Large intestine (tissue), 12 donors: ENCODE data around the gene SPHK2. TPM values are rescaled to one million over a fixed set of nuclear protein-coding genes. Genes with fewer than 3 reads are reported as not detected.
"Not testable (repeated sequence)": the region's sequence is repeated elsewhere in the genome, so short reads cannot be mapped to it uniquely, and the experiment has no call there.

Source experiments
- DNase-seq, 2 donors: peaks; one replicate each; pipeline versions ENCODE4 v3.0.0 to v3.0.0-alpha.2; 2013
- H3K27ac ChIP-seq: one replicate; pipeline ENCODE4 v1.5.1; 2013; ENCODE audit warnings: low read length
- H3K27me3 ChIP-seq: 2 replicates; pipeline ENCODE4 v1.6.1; 2013; ENCODE audit warnings: low read length; ENCODE audit not compliant: control insufficient read depth, insufficient read depth
- H3K36me3 ChIP-seq: 2 replicates; pipeline ENCODE4 v1.6.1; 2013; ENCODE audit warnings: low read length; ENCODE audit not compliant: control insufficient read depth, insufficient read depth
- H3K4me1 ChIP-seq: one replicate; pipeline ENCODE4 v1.6.1; 2013; ENCODE audit warnings: low read length; ENCODE audit not compliant: control insufficient read depth, insufficient read depth
- H3K4me3 ChIP-seq: one replicate; pipeline ENCODE4 v1.5.1; 2013; ENCODE audit warnings: low read length
- H3K9me3 ChIP-seq: one replicate; pipeline ENCODE4 v1.6.1; 2013; ENCODE audit warnings: mild to moderate bottlenecking, low read depth, low read length, moderate library complexity; ENCODE audit not compliant: control insufficient read depth
- WGBS: methylation state at CpG from one replicate; pipeline ENCODE4 v1.1.5; 2013; ENCODE audit warnings: low lambda C conversion rate; ENCODE audit not compliant: insufficient coverage; 5-methylcytosine and 5-hydroxymethylcytosine counted together
- long read RNA-seq, 11 donors: transcript quantifications; one replicate each; lab custom pipeline, GENCODE V29; 2026
- polyA plus RNA-seq: library from polyadenylated mRNA; unstranded; fragments of 120-200 nt; gene quantifications from one replicate; pipeline ENCODE4 v1.2.1, GENCODE V29; 2013

Gene SPHK2
- 20.1 TPM for polyA plus RNA-seq
- long read RNA-seq, donor 1, partial matches to known transcripts, result 0 of 1 reads
- long read RNA-seq, donor 1, other reads (novel, unspliced or antisense), result 0 of 1 reads
- long read RNA-seq, donor 2, transcript SPHK2-207 (1 exons, 1,786 nt), result major isoform, 5 of 26 reads
- long read RNA-seq, donor 2, partial matches to known transcripts, result 13 of 26 reads
- long read RNA-seq, donor 2, other reads (novel, unspliced or antisense), result 5 of 26 reads
- long read RNA-seq, donor 3, partial matches to known transcripts, result 15 of 20 reads
- long read RNA-seq, donor 3, other reads (novel, unspliced or antisense), result 0 of 20 reads
- long read RNA-seq, donor 4, partial matches to known transcripts, result 0 of 1 reads
- long read RNA-seq, donor 4, other reads (novel, unspliced or antisense), result 0 of 1 reads
- long read RNA-seq, donor 5, result 0 reads
- long read RNA-seq, donor 6, partial matches to known transcripts, result 0 of 2 reads
- long read RNA-seq, donor 6, other reads (novel, unspliced or antisense), result 0 of 2 reads
- long read RNA-seq, donor 7, partial matches to known transcripts, result 0 of 3 reads
- long read RNA-seq, donor 7, other reads (novel, unspliced or antisense), result 0 of 3 reads
- long read RNA-seq, donor 8, partial matches to known transcripts, result 0 of 13 reads
- long read RNA-seq, donor 8, other reads (novel, unspliced or antisense), result 8 of 13 reads
- long read RNA-seq, donor 9, partial matches to known transcripts, result 0 of 3 reads
- long read RNA-seq, donor 9, other reads (novel, unspliced or antisense), result 0 of 3 reads
- long read RNA-seq, donor 10, partial matches to known transcripts, result 0 of 4 reads
- long read RNA-seq, donor 10, other reads (novel, unspliced or antisense), result 0 of 4 reads
- long read RNA-seq, donor 11, partial matches to known transcripts, result 15 of 18 reads
- long read RNA-seq, donor 11, other reads (novel, unspliced or antisense), result 0 of 18 reads

- Histone ChIP-seq H3K27ac (peak within 1 kb of the TSS; percentile 96), H3K4me1 (peaks cover 43% of the 10 kb centered on the region), H3K9me3 (no peaks in the 10 kb centered on the region), H3K36me3 (peaks cover 28% of the 10 kb centered on the region), H3K27me3 (no peaks in the 10 kb centered on the region), H3K4me3 (peak within 1 kb of the TSS; percentile 95)
- WGBS, result no CpG with 5 or more reads among the region's 69 CpGs
- peak; percentile 100 for DNase-seq
Measured at GRCh38 chr19:48618916-48619691, at the start of gene SPHK2, which contains the start of gene RPL18. Gene SPHK2, plus strand, starts transcription at chr19:48619506. Its CDS starts 1,009 bp downstream, at chr19:48620515. Gene RPL18, minus strand, starts transcription at chr19:48619178. Its CDS starts 35 bp downstream, at chr19:48619143.

- peaks cover 3% of the 10 kb centered on the region for H3K4me1 ChIP-seq
- DNase-seq, result no peak
- no peak overlapping the region for H3K4me3 ChIP-seq
- no peaks in the 10 kb centered on the region for H3K36me3 ChIP-seq
- H3K9me3 ChIP-seq, result no peaks in the 10 kb centered on the region
- no peak overlapping the region for H3K27ac ChIP-seq
- H3K27me3 ChIP-seq, result no peaks in the 10 kb centered on the region
- whole genome bisulfite sequencing, result no CpG with 5 or more reads among the region's 11 CpGs
Measured at GRCh38 chr19:48569814-48570213, 49.5 kb upstream of the SPHK2 start.

GRCh38 chr19:48571378-48572162 is 47.7 kb upstream of the SPHK2 start:
- Histone ChIP-seq H3K27ac (no peak overlapping the region), H3K4me3 (no peak overlapping the region), H3K9me3 (no peaks in the 10 kb centered on the region), H3K4me1 (peaks cover 3% of the 10 kb centered on the region), H3K36me3 (no peaks in the 10 kb centered on the region), H3K27me3 (no peaks in the 10 kb centered on the region)
- no CpG with 5 or more reads among the region's 5 CpGs for WGBS
- DNase-seq, result no peak

- Histone ChIP-seq H3K27ac (no peak overlapping the region), H3K9me3 (no peaks in the 10 kb centered on the region), H3K4me3 (no peak overlapping the region), H3K4me1 (peaks cover 3% of the 10 kb centered on the region), H3K27me3 (no peaks in the 10 kb centered on the region), H3K36me3 (no peaks in the 10 kb centered on the region)
- DNase-seq, result no peak
- no CpG with 5 or more reads among the region's 12 CpGs for WGBS
Measured at GRCh38 chr19:48573163-48573505, 46.2 kb upstream of the SPHK2 start.

GRCh38 chr19:48575931-48576622 is 43.2 kb upstream of the SPHK2 start:
- no peaks in the 10 kb centered on the region for H3K9me3 ChIP-seq
- no peak for DNase-seq
- no peaks in the 10 kb centered on the region for H3K4me1 ChIP-seq
- no peaks in the 10 kb centered on the region for H3K36me3 ChIP-seq
- no peak overlapping the region for H3K27ac ChIP-seq
- no peak overlapping the region for H3K4me3 ChIP-seq
- no peaks in the 10 kb centered on the region for H3K27me3 ChIP-seq
- WGBS, result no CpG with 5 or more reads among the region's 23 CpGs

- H3K27me3 ChIP-seq, DNase-seq, H3K4me1 ChIP-seq, H3K27ac ChIP-seq, H3K9me3 ChIP-seq, H3K4me3 ChIP-seq, H3K36me3 ChIP-seq: not testable (repeated sequence)
- no CpG with 5 or more reads among the region's 7 CpGs for WGBS
Measured at GRCh38 chr19:48577908-48578307, 41.4 kb upstream of the SPHK2 start.

- Histone ChIP-seq H3K9me3 (no peaks in the 10 kb centered on the region), H3K36me3 (no peaks in the 10 kb centered on the region), H3K4me3 (no peak overlapping the region), H3K27me3 (no peaks in the 10 kb centered on the region), H3K4me1 (no peaks in the 10 kb centered on the region), H3K27ac (no peak overlapping the region)
- 60% methylated on average over 1 of the region's 3 CpGs for WGBS
- DNase-seq, result no peak
Measured at GRCh38 chr19:48578891-48579290, 40.4 kb upstream of the SPHK2 start.

- Histone ChIP-seq H3K4me3 (no peak overlapping the region), H3K9me3 (peaks cover 3% of the 10 kb centered on the region), H3K36me3 (no peaks in the 10 kb centered on the region), H3K27me3 (no peaks in the 10 kb centered on the region), H3K27ac (no peak overlapping the region), H3K4me1 (peaks cover 2% of the 10 kb centered on the region)
- 33% methylated on average over 1 of the region's 2 CpGs for WGBS
- DNase-seq, result no peak
Measured at GRCh38 chr19:48582168-48582567, 37.1 kb upstream of the SPHK2 start.

GRCh38 chr19:48587387-48587786 is 31.9 kb upstream of the SPHK2 start:
- no peaks in the 10 kb centered on the region for H3K27me3 ChIP-seq
- no peak overlapping the region for H3K27ac ChIP-seq
- peaks cover 3% of the 10 kb centered on the region for H3K9me3 ChIP-seq
- H3K4me3 ChIP-seq, result no peak overlapping the region
- H3K4me1 ChIP-seq, result peaks cover 8% of the 10 kb centered on the region
- WGBS, result no CpG with 5 or more reads among the region's 3 CpGs
- no peaks in the 10 kb centered on the region for H3K36me3 ChIP-seq
- DNase-seq, result no peak
